SK-N-SH (cell line): ENCODE measurements around the gene TCF12. TPM values are rescaled to one million over a fixed set of nuclear protein-coding genes. Genes with fewer than 3 reads are reported as not detected.
A peak's percentile ranks its signal among the peaks of the same experiment; 100 is the strongest.

Experiments used
- CTCF ChIA-PET: fragments of 300-600, 350-600 bp; formaldehyde crosslinking; extraction: SDS; loops from one replicate; lab custom pipeline; 2021; lab: Yijun Ruan, JAX
- POLR2A ChIA-PET: fragments of 350-600 bp; sonication (Branson Sonifier 250); formaldehyde crosslinking; extraction: SDS; loops from one replicate; lab custom pipeline; 2020; ENCODE audit warnings: antibody characterized with exemption, inconsistent platforms; lab: Yijun Ruan, JAX
- DNase-seq: peaks from one replicate; pipeline ENCODE4 v3.0.0; 2012
- H2AFZ ChIP-seq: fragments of 200-600 bp; sonication (generic); 2 replicates; pipeline ENCODE4 v1.8.1; 2016; ENCODE audit warnings: antibody characterized with exemption, mild to moderate bottlenecking, low read depth
- H3F3A ChIP-seq: fragments of 200-600 bp; sonication (generic); replicated peaks from 2 replicates; pipeline ENCODE3; 2016; ENCODE audit warnings: antibody characterized with exemption, mild to moderate bottlenecking; ENCODE audit not compliant: insufficient read depth
- H3K27ac ChIP-seq, 2 experiments: fragments of 200-500 bp in 1 of 2; fragments of 200-600 bp in 1 of 2; sonication (Bioruptor generic) in 1 of 2; sonication (generic), shearing (Covaris generic) in 1 of 2; 2 replicates each; pipeline versions ENCODE4 v1.5.1 to v1.6.1; 2014 to 2016; ENCODE audit warnings: low read depth in 2 of 2, inconsistent platforms in 1 of 2, low read length in 1 of 2, mild to moderate bottlenecking in 1 of 2, mixed read lengths in 1 of 2
- H3K27me3 ChIP-seq: fragments of 200-600 bp; sonication (generic), shearing (Covaris generic); 2 replicates; pipeline ENCODE4 v1.6.1; 2016; ENCODE audit warnings: mixed run types; ENCODE audit not compliant: insufficient read depth
- H3K36me3 ChIP-seq, 2 experiments: fragments of 200-500 bp in 1 of 2; fragments of 200-600 bp in 1 of 2; sonication (Bioruptor generic) in 1 of 2; sonication (generic) in 1 of 2; replicated peaks in 1 of 2; 2 replicates each; pipeline versions ENCODE3 to v1.5.1; 2014 to 2016; ENCODE audit warnings: low read length in 1 of 2, mild to moderate bottlenecking in 1 of 2; ENCODE audit not compliant: insufficient read depth in 2 of 2, control insufficient read depth in 1 of 2
- H3K4me1 ChIP-seq, 2 experiments: fragments of 200-500 bp in 1 of 2; fragments of 200-600 bp in 1 of 2; sonication (Bioruptor generic) in 1 of 2; sonication (generic), shearing (Covaris generic) in 1 of 2; 2 replicates each; pipeline versions ENCODE4 v1.5.1 to v1.6.1; 2014 to 2016; ENCODE audit warnings: low read depth in 1 of 2, low read length in 1 of 2, mixed run types in 1 of 2; ENCODE audit not compliant: insufficient read depth in 2 of 2, control insufficient read depth in 1 of 2
- H3K4me2 ChIP-seq: fragments of 200-600 bp; sonication (generic), shearing (Covaris generic); 2 replicates; pipeline ENCODE4 v1.6.1; 2017; ENCODE audit warnings: mixed run types
- H3K4me3 ChIP-seq, 2 experiments: fragments of 200-500 bp in 1 of 2; fragments of 200-600 bp in 1 of 2; sonication (Bioruptor generic) in 1 of 2; sonication (generic), shearing (Covaris generic) in 1 of 2; 2 replicates each; pipeline versions ENCODE4 v1.5.1 to v1.8.1; 2014 to 2016; ENCODE audit warnings: low read depth in 2 of 2, inconsistent platforms in 1 of 2, low read length in 1 of 2, mild to moderate bottlenecking in 1 of 2, mixed read lengths in 1 of 2, moderate library complexity in 1 of 2
- H3K79me2 ChIP-seq: fragments of 200-600 bp; sonication (generic); 2 replicates; pipeline ENCODE4 v1.8.1; 2017; ENCODE audit warnings: mild to moderate bottlenecking; ENCODE audit not compliant: insufficient read depth
- H3K9ac ChIP-seq: fragments of 200-600 bp; sonication (generic); 2 replicates; pipeline ENCODE4 v1.6.1; 2017; ENCODE audit warnings: mixed run types
- H3K9me2 ChIP-seq: fragments of 200-600 bp; sonication (generic); 2 replicates; pipeline ENCODE4 v1.6.1; 2017; ENCODE audit warnings: mixed run types
- H3K9me3 ChIP-seq: fragments of 200-600 bp; sonication (generic); 2 replicates; pipeline ENCODE4 v1.6.1; 2017; ENCODE audit warnings: mixed run types, mild to moderate bottlenecking, moderate library complexity
- H4K20me1 ChIP-seq: fragments of 200-600 bp; sonication (generic); 2 replicates; pipeline ENCODE4 v1.6.1; 2017; ENCODE audit warnings: mild to moderate bottlenecking, mixed run types; ENCODE audit not compliant: insufficient read depth
- CTCF ChIP-seq: fragments of 200-600 bp; sonication (generic); IDR thresholded peaks from 2 replicates; pipeline ENCODE4 v1.6.1; 2017; ENCODE audit warnings: antibody characterized with exemption, mild to moderate bottlenecking, moderate library complexity
- EP300 ChIP-seq, 2 experiments: IDR thresholded peaks; 2 replicates each; pipeline versions ENCODE4 v1.4.0 to v1.6.1; 2012; ENCODE audit warnings: borderline replicate concordance in 1 of 2, low read depth in 1 of 2, low read length in 1 of 2
- EZH2phosphoT487 ChIP-seq: fragments of 200-600 bp; sonication (generic); IDR thresholded peaks from 2 replicates; pipeline ENCODE4 v1.6.1; 2017; ENCODE audit warnings: low read depth, mixed run types, mild to moderate bottlenecking, antibody characterized with exemption, moderate library complexity, borderline replicate concordance
- FOXM1 ChIP-seq: IDR thresholded peaks from 2 replicates; pipeline ENCODE4 v1.4.0; 2012; ENCODE audit warnings: low read depth, mild to moderate bottlenecking
- GABPA ChIP-seq: IDR thresholded peaks from 2 replicates; pipeline ENCODE4 v1.4.0; 2012; ENCODE audit warnings: low read depth, mild to moderate bottlenecking
- IRF3 ChIP-seq: fragments of 150-350 bp; IDR thresholded peaks from 2 replicates; pipeline ENCODE4 v1.6.1; 2016; ENCODE audit warnings: mild to moderate bottlenecking, low read depth, low read length
- MEF2A ChIP-seq: IDR thresholded peaks from 2 replicates; pipeline ENCODE4 v1.4.0; 2012; ENCODE audit warnings: low read depth, borderline replicate concordance
- NRF1 ChIP-seq: IDR thresholded peaks from 2 replicates; pipeline ENCODE4 v1.6.1; 2012; ENCODE audit warnings: low read depth, mild to moderate bottlenecking, low read length
- RFX5 ChIP-seq: IDR thresholded peaks from 2 replicates; pipeline ENCODE4 v1.6.1; 2012; ENCODE audit warnings: mild to moderate bottlenecking, improper control_type of control experiment, low read length
- RXRA ChIP-seq: IDR thresholded peaks from 2 replicates; pipeline ENCODE4 v1.4.0; 2012; ENCODE audit warnings: low read depth, mild to moderate bottlenecking, borderline replicate concordance
- SIN3A ChIP-seq: IDR thresholded peaks from 2 replicates; pipeline ENCODE4 v1.6.1; 2012; ENCODE audit warnings: low read depth, mild to moderate bottlenecking, low read length, moderate library complexity, borderline replicate concordance
- TCF12 ChIP-seq: IDR thresholded peaks from 2 replicates; pipeline ENCODE4 v1.4.0; 2012
- TEAD4 ChIP-seq: IDR thresholded peaks from 2 replicates; pipeline ENCODE4 v1.4.0; 2012; ENCODE audit warnings: mild to moderate bottlenecking, borderline replicate concordance; ENCODE audit not compliant: insufficient read depth
- YY1 ChIP-seq: IDR thresholded peaks from 2 replicates; pipeline ENCODE4 v1.4.0; 2012; ENCODE audit warnings: low read depth, mild to moderate bottlenecking
- WGBS: methylation state at CpG from one replicate; pipeline ENCODE4 v1.1.6; 2017; ENCODE audit warnings: low lambda C conversion rate; 5-methylcytosine and 5-hydroxymethylcytosine counted together
- polyA plus RNA-seq, 3 experiments: library from polyadenylated mRNA; depleted of rRNA; stranded (reverse); fragments of >200 nt; gene quantifications; 2 replicates each; pipeline ENCODE4 v1.2.3, GENCODE V29; 2012

The TCF12 gene
- polyA plus RNA-seq, 1 of the 3 experiments (the other 2 are of a cell fraction), result 49.6 TPM

- TF ChIP-seq RXRA (no peak), EP300 (IDR thresholded peaks at IDR 0.05; ENCODE audit: borderline replicate concordance in 1 of 2, low read depth in 1 of 2, low read length in 1 of 2) (no peak), FOXM1 (no peak), TCF12 (no peak), IRF3 (no peak), CTCF (no peak), YY1 (no peak), EZH2phosphoT487 (no peak), NRF1 (no peak), SIN3A (no peak)
These were observed 402.3 kb downstream of the TCF12 start (continued) for GRCh38 chr15:57320631-57321220.

- Histone ChIP-seq H3K79me2 (no peaks in the 10 kb centered on the region), H3K36me3 (no peaks in the 10 kb centered on the region), H3F3A (peaks cover 10% of the 10 kb centered on the region), H3K27me3 (no peaks in the 10 kb centered on the region), H2AFZ (no peak overlapping the region), H3K27ac (peak overlapping the region in 1 of 2 experiments; percentile 68; a peak in 1 of 4 replicates), H3K4me2 (no peak overlapping the region), H3K9me2 (no peaks in the 10 kb centered on the region), H3K4me1 (peaks cover 8 to 25% of the 10 kb centered on the region in 2 experiments; a peak in 2 of 4 replicates), H3K4me3 (no peak overlapping the region), H3K9ac (no peak overlapping the region), H3K9me3 (no peaks in the 10 kb centered on the region), H4K20me1 (no peaks in the 10 kb centered on the region)
- no peak for DNase-seq
- CTCF ChIA-PET, result interaction anchor here (0.8 to 3.1 kb wide), 3 partner anchors 7 to 221 kb away, joined by 3 to 12 read pairs (median 3); no protein-coding TSS in a partner anchor
- 95% methylated on average over 3 of the region's 3 CpGs for WGBS
- TF ChIP-seq YY1 (no peak), CTCF (no peak), TCF12 (no peak), SIN3A (no peak), TEAD4 (no peak), RFX5 (no peak), GABPA (no peak), MEF2A (no peak), RXRA (no peak)
- POLR2A ChIA-PET, result no interaction called here
These were observed 403.0 kb downstream of the TCF12 start for GRCh38 chr15:57321485-57321884.
